ENCODE measurements around the gene SPEG. TPM values are rescaled to one million over a fixed set of nuclear protein-coding genes. Genes with fewer than 3 reads are reported as not detected.

The SPEG gene
- total and polyA plus RNA-seq, 2 donors (not counting 3 experiments of a cell fraction or from before 2014, with no cell fraction given): 0.84 to 3.5 TPM

- no peaks in the 10 kb centered on the region for H3K9me3 ChIP-seq (replicated peaks; ENCODE audit: control insufficient read depth, insufficient read depth, low read length)
- H3K4me2 ChIP-seq (ENCODE audit: insufficient read depth, low read length): no peak overlapping the region
- FAIRE-seq (no peak), DNase-seq (ENCODE audit: low read depth, low spot score) (no peak)
- intact Hi-C loops (cut with micrococcal nuclease): no loop called here
- H3K9me1 ChIP-seq (replicated peaks; ENCODE audit: control insufficient read depth, extremely low read depth, insufficient read depth, low read length): no peaks in the 10 kb centered on the region
- H3K4me3 ChIP-seq (replicated peaks in 1 of 3; ENCODE audit: insufficient read depth in 1 of 3, low read depth in 1 of 3, low read length in 3 of 3): no peak overlapping the region
- dilution Hi-C loops (cut with MboI; ENCODE audit: extremely low pct_ligation_motif_present, low sequenced_read_pairs): no loop called here
- H3K79me2 ChIP-seq (ENCODE audit: control insufficient read depth, insufficient read depth, low read length): no peaks in the 10 kb centered on the region
- CTCF ChIA-PET: interaction anchor here (1.6 kb wide), 1 partner anchor 50 kb away, joined by 7 read pairs; no protein-coding TSS in a partner anchor
- H3K27ac ChIP-seq (ENCODE audit: insufficient read depth, low read depth, low read length): no peak overlapping the region
- no peaks in the 10 kb centered on the region for H3K4me1 ChIP-seq (ENCODE audit: control insufficient read depth, extremely low read depth, insufficient read depth, low read length)
- no peak overlapping the region for H3K9ac ChIP-seq (replicated peaks; ENCODE audit: extremely low read depth, insufficient read depth, low read length)
- TF ChIP-seq EZH2 (IDR thresholded peaks at IDR 0.05; ENCODE audit: borderline replicate concordance, low read depth, low read length, severe bottlenecking) (no peak), FOS (IDR thresholded peaks at IDR 0.05; ENCODE audit: borderline replicate concordance, insufficient read depth, low read length) (no peak), CTCF (IDR thresholded peaks at IDR 0.05; ENCODE audit: extremely low read depth in 1 of 2, insufficient read depth in 1 of 2, low read depth in 1 of 2, low read length in 2 of 2) (no peak), MYC (IDR thresholded peaks at IDR 0.05; ENCODE audit: low read depth, low read length) (no peak), GATA2 (IDR thresholded peaks at IDR 0.05; ENCODE audit: insufficient read depth, insufficient read length, low read depth, low read length) (no peak), POLR2AphosphoS5 (IDR thresholded peaks at IDR 0.05; ENCODE audit: insufficient read depth, low read depth, low read length) (no peak), MAX (IDR thresholded peaks at IDR 0.05; ENCODE audit: insufficient read depth, insufficient read length) (no peak), POLR2A (IDR thresholded peaks at IDR 0.05; ENCODE audit: low read depth, low read length) (no peak)
- BruUV-seq (replicated peaks): no TSS peak
- no peaks in the 10 kb centered on the region for H4K20me1 ChIP-seq (replicated peaks; ENCODE audit: control insufficient read depth, extremely low read depth, insufficient read depth, low read length)
- H2AFZ ChIP-seq (ENCODE audit: low read depth, low read length): no peak overlapping the region
- peaks cover 24 to 30% of the 10 kb centered on the region in 2 experiments for H3K27me3 ChIP-seq (ENCODE audit: control insufficient read depth in 2 of 2, insufficient read depth in 2 of 2, low read length in 2 of 2)
- H3K36me3 ChIP-seq (ENCODE audit: control insufficient read depth in 2 of 2, extremely low read depth in 1 of 2, insufficient read depth in 2 of 2, low read length in 2 of 2): no peaks in the 10 kb centered on the region
- POLR2A ChIA-PET: no interaction called here
Observed at GRCh38 chr2:219480004-219480403, 45.4 kb downstream of the SPEG start.
